HG02970 (cell line): Measurements from ENCODE around the gene SIGLEC8.
"Not testable (repeated sequence)": the region's sequence is repeated elsewhere in the genome, so short reads cannot be mapped to it uniquely, and the experiment has no call there.

Experiments used
- ATAC-seq: cut with Tn5 transposase; IDR thresholded peaks from one replicate; pipeline ENCODE4 v1.9.1; 2021; ENCODE audit warnings: mild to moderate bottlenecking, moderate library complexity, moderate number of reproducible peaks; ENCODE audit not compliant: unreplicated experiment, low FRiP score

Gene SIGLEC8

GRCh38 chr19:51476164-51476563 is 17.9 kb upstream of the SIGLEC8 start:
- ATAC-seq: no peak

GRCh38 chr19:51473009-51473707 is 14.9 kb upstream of the SIGLEC8 start:
- ATAC-seq: no peak

GRCh38 chr19:51472607-51473006 is 14.4 kb upstream of the SIGLEC8 start:
- no peak for ATAC-seq

- no peak for ATAC-seq
These were observed 13.3 kb upstream of the SIGLEC8 start for GRCh38 chr19:51471527-51471926.

GRCh38 chr19:51470966-51471365 is 12.7 kb upstream of the SIGLEC8 start:
- ATAC-seq: no peak

- ATAC-seq: no peak
These were observed 11.4 kb upstream of the SIGLEC8 start for GRCh38 chr19:51469629-51470028.

GRCh38 chr19:51469162-51469561 is 10.9 kb upstream of the SIGLEC8 start:
- no peak for ATAC-seq

GRCh38 chr19:51468545-51468920 is 10.3 kb upstream of the SIGLEC8 start:
- no peak for ATAC-seq

GRCh38 chr19:51467864-51468544 is 9.8 kb upstream of the SIGLEC8 start:
- no peak for ATAC-seq

- no peak for ATAC-seq
These were observed 8.5 kb upstream of the SIGLEC8 start for GRCh38 chr19:51466723-51467122.

- not testable (repeated sequence) for ATAC-seq
These were observed 5.8 kb upstream of the SIGLEC8 start for GRCh38 chr19:51463976-51464581.

- no peak for ATAC-seq
These were observed 4.4 kb upstream of the SIGLEC8 start for GRCh38 chr19:51462681-51463080.

GRCh38 chr19:51462276-51462675 is 4.0 kb upstream of the SIGLEC8 start:
- ATAC-seq: no peak

GRCh38 chr19:51461723-51462161 is 3.5 kb upstream of the SIGLEC8 start:
- ATAC-seq: no peak

- no peak for ATAC-seq
These were observed 2.1 kb upstream of the SIGLEC8 start for GRCh38 chr19:51460164-51460992.

GRCh38 chr19:51458899-51459505 is 748 bp upstream of the SIGLEC8 start:
- no peak for ATAC-seq

- ATAC-seq: no peak
These were observed 772 bp downstream of the SIGLEC8 start for GRCh38 chr19:51457351-51458013.

- no peak for ATAC-seq
These were observed 1.5 kb downstream of the SIGLEC8 start for GRCh38 chr19:51456541-51457290.

- no peak for ATAC-seq
These were observed 7.4 kb downstream of the SIGLEC8 start for GRCh38 chr19:51450730-51451307.
